ENCODE data around the gene VPS4B.

- peak; percentile 67; the same call in 1 of the 2 replicates for TF ChIP-seq CTCF (tag by site-specific recombination; IDR thresholded peaks at IDR 0.05)
- no peak for TF ChIP-seq ZNF747 (tag by site-specific recombination; IDR thresholded peaks at IDR 0.05)
- TF ChIP-seq ZNF324 (tag by site-specific recombination; IDR thresholded peaks at IDR 0.05), result no peak
Observed at GRCh38 chr18:63342206-63342605, 80.1 kb downstream of the VPS4B start.

All from HEK293 (cell line).